Measurements from ENCODE around the gene SLC6A1. TPM values are rescaled to one million over a fixed set of nuclear protein-coding genes. Genes with fewer than 3 reads are reported as not detected.

The SLC6A1 gene
- total and polyA plus RNA-seq, 2 of the 4 experiments (the other 2 are of a cell fraction) = 0.02 TPM; not detected in 1

GRCh38 chr3:10974746-10975375, 17.7 kb upstream of the SLC6A1 start:
- no peaks in the 10 kb centered on the region for H3K36me3 ChIP-seq (ENCODE audit: control insufficient read depth, insufficient read depth, low read length)
- H4K91ac ChIP-seq (ENCODE audit: insufficient read depth, low read depth, low read length) = no peak overlapping the region
- H3K18ac ChIP-seq (ENCODE audit: low read depth, low read length) = no peak overlapping the region
- H2AK5ac ChIP-seq (ENCODE audit: low read depth, low read length) = no peak overlapping the region
- H3K4me1 ChIP-seq (ENCODE audit: control insufficient read depth, insufficient read depth, low read length) = no peaks in the 10 kb centered on the region
- no peak overlapping the region for H3K27ac ChIP-seq (ENCODE audit: insufficient read depth, low read length)
- H2AK9ac ChIP-seq (replicated peaks; ENCODE audit: low read depth, low read length, poor library complexity) = peak overlapping the region; percentile 42
- no peaks in the 10 kb centered on the region for H3K9me3 ChIP-seq (ENCODE audit: control insufficient read depth, insufficient read depth, low read length)
- peaks cover 14% of the 10 kb centered on the region for H3K27me3 ChIP-seq (ENCODE audit: control insufficient read depth, insufficient read depth, low read length)
- in situ Hi-C loops (cut with MboI; ENCODE audit: low sequenced_read_pairs) (no loop called here), dilution Hi-C loops (cut with HindIII; ENCODE audit: low sequenced_read_pairs, unreplicated experiment) (no loop called here), intact Hi-C loops (cut with micrococcal nuclease) (no loop called here)
- no peak overlapping the region for H2BK120ac ChIP-seq (ENCODE audit: low read depth, low read length)
- no peak overlapping the region for H3K23ac ChIP-seq (ENCODE audit: low read depth, low read length)
- WGBS, 2 experiments (ENCODE audit: extremely low coverage in 2 of 2, insufficient read length in 1 of 2) = no CpG with 5 or more reads among the region's 7 CpGs
- ATAC-seq (ENCODE audit: low read depth) (no peak), DNase-seq (no peak)
- no peak overlapping the region for H3K4me2 ChIP-seq (ENCODE audit: low read depth, low read length)
- H3K56ac ChIP-seq (ENCODE audit: extremely low read depth, insufficient read depth, low read length) = no peak overlapping the region
- BruUV-seq (replicated peaks) = no TSS peak
- ChIA-PET POLR2A (ENCODE audit: unreplicated experiment) (no interaction called here), CTCF (no interaction called here)
- no peaks in the 10 kb centered on the region for H3K79me1 ChIP-seq (ENCODE audit: low read depth in 1 of 2, low read length in 2 of 2)
- H2BK15ac ChIP-seq (ENCODE audit: low read depth, low read length) = no peak overlapping the region
- no peaks in the 10 kb centered on the region for H4K20me1 ChIP-seq (ENCODE audit: insufficient read depth, low read length)
- no peak overlapping the region for H2BK20ac ChIP-seq (ENCODE audit: low read depth, low read length)
- H3K9me1 ChIP-seq (ENCODE audit: insufficient read depth, low read length) = no peaks in the 10 kb centered on the region
- H3K4ac ChIP-seq (ENCODE audit: low read depth, low read length) = no peak overlapping the region
- H4K8ac ChIP-seq (ENCODE audit: low read depth in 2 of 2, low read length in 2 of 2) = no peak overlapping the region
- no peak overlapping the region for H2BK5ac ChIP-seq (ENCODE audit: low read depth, low read length, poor library complexity, severe bottlenecking)
- H3K9ac ChIP-seq (ENCODE audit: low read depth, low read length) = no peak overlapping the region
- H2AFZ ChIP-seq (replicated peaks; ENCODE audit: low read length, poor library complexity) = no peak overlapping the region
- H3K4me3 ChIP-seq (ENCODE audit: insufficient read depth, low read depth, low read length) = no peak overlapping the region
- TF ChIP-seq MAFK (IDR thresholded peaks at IDR 0.05; ENCODE audit: low read depth, low read length) (no peak), MAZ (IDR thresholded peaks at IDR 0.05; ENCODE audit: borderline replicate concordance, low read depth, low read length) (no peak), NFE2L2 (IDR thresholded peaks at IDR 0.05; ENCODE audit: low read depth, low read length) (no peak), RFX5 (IDR thresholded peaks at IDR 0.05; ENCODE audit: low read depth, low read length) (no peak), POLR2A (IDR thresholded peaks at IDR 0.05; ENCODE audit: low read depth, low read length) (no peak), SMC3 (IDR thresholded peaks at IDR 0.05; ENCODE audit: low read depth, low read length) (no peak), RAD21 (IDR thresholded peaks at IDR 0.05; ENCODE audit: low read length) (no peak), CEBPB (IDR thresholded peaks at IDR 0.05; ENCODE audit: low read depth, low read length) (no peak), MXI1 (IDR thresholded peaks at IDR 0.05; ENCODE audit: borderline replicate concordance, low read depth, low read length) (no peak), RCOR1 (IDR thresholded peaks at IDR 0.05; ENCODE audit: insufficient replicate concordance, low read length) (no peak)
- TF ChIP-seq, protein P1, sequence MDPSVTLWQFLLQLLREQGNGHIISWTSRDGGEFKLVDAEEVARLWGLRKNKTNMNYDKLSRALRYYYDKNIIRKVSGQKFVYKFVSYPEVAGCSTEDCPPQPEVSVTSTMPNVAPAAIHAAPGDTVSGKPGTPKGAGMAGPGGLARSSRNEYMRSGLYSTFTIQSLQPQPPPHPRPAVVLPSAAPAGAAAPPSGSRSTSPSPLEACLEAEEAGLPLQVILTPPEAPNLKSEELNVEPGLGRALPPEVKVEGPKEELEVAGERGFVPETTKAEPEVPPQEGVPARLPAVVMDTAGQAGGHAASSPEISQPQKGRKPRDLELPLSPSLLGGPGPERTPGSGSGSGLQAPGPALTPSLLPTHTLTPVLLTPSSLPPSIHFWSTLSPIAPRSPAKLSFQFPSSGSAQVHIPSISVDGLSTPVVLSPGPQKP (IDR thresholded peaks at IDR 0.05; ENCODE audit: borderline replicate concordance, low read depth, low read length) = no peak
- TF ChIP-seq, protein P2, sequence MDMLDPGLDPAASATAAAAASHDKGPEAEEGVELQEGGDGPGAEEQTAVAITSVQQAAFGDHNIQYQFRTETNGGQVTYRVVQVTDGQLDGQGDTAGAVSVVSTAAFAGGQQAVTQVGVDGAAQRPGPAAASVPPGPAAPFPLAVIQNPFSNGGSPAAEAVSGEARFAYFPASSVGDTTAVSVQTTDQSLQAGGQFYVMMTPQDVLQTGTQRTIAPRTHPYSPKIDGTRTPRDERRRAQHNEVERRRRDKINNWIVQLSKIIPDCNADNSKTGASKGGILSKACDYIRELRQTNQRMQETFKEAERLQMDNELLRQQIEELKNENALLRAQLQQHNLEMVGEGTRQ (IDR thresholded peaks at IDR 0.05; ENCODE audit: low read depth, low read length) = no peak
- TF ChIP-seq, protein P3, sequence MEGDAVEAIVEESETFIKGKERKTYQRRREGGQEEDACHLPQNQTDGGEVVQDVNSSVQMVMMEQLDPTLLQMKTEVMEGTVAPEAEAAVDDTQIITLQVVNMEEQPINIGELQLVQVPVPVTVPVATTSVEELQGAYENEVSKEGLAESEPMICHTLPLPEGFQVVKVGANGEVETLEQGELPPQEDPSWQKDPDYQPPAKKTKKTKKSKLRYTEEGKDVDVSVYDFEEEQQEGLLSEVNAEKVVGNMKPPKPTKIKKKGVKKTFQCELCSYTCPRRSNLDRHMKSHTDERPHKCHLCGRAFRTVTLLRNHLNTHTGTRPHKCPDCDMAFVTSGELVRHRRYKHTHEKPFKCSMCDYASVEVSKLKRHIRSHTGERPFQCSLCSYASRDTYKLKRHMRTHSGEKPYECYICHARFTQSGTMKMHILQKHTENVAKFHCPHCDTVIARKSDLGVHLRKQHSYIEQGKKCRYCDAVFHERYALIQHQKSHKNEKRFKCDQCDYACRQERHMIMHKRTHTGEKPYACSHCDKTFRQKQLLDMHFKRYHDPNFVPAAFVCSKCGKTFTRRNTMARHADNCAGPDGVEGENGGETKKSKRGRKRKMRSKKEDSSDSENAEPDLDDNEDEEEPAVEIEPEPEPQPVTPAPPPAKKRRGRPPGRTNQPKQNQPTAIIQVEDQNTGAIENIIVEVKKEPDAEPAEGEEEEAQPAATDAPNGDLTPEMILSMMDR (conservative IDR thresholded peaks at IDR 0.05; ENCODE audit: low read depth, low read length) = no peak
- no peak overlapping the region for H4K5ac ChIP-seq (ENCODE audit: low read depth, low read length)
- H3K14ac ChIP-seq (replicated peaks; ENCODE audit: low read depth, low read length) = no peak overlapping the region

All from IMR-90 (cell line).